H1 (cell line): ENCODE data around the gene BHLHE23. TPM values are rescaled to one million over a fixed set of nuclear protein-coding genes. Genes with fewer than 3 reads are reported as not detected.

ENCODE experiments used
- CTCF ChIA-PET: fragments of 300-600 bp; sonication (Branson Sonifier 250); formaldehyde crosslinking; loops from one replicate; lab custom pipeline; 2021; ENCODE audit not compliant: partially characterized antibody; lab: Charles Lee
- POLR2A ChIA-PET: fragments of 300-600 bp; sonication (Branson Sonifier 250); formaldehyde crosslinking; loops from one replicate; lab custom pipeline; 2021; ENCODE audit warnings: inconsistent platforms; ENCODE audit not compliant: partially characterized antibody; lab: Charles Lee
- DNase-seq, 2 experiments: peaks; one replicate each; pipeline versions ENCODE4 v3.0.0 to v3.0.0-alpha.2; 2010 to 2022; ENCODE audit warnings: low spot score in 2 of 2, low read depth in 1 of 2, mixed read lengths in 1 of 2
- FAIRE-seq: peaks from 2 replicates; lab custom pipeline; 2011; peaks lifted over from hg19 to GRCh38; lab: Jason Lieb, UNC
- H2AFZ ChIP-seq: 2 replicates; pipeline ENCODE4 v1.8.1; 2012; ENCODE audit warnings: low read length, inconsistent platforms
- H2AK5ac ChIP-seq: 2 replicates; pipeline ENCODE4 v1.6.1; 2013; ENCODE audit warnings: low read depth, low read length
- H2BK120ac ChIP-seq: replicated peaks from 2 replicates; pipeline ENCODE3; 2013; ENCODE audit warnings: low read depth, low read length, inconsistent platforms
- H2BK12ac ChIP-seq: 2 replicates; pipeline ENCODE4 v1.6.1; 2013; ENCODE audit warnings: low read depth, low read length
- H2BK15ac ChIP-seq: 2 replicates; pipeline ENCODE4 v1.6.1; 2013; ENCODE audit warnings: low read length
- H2BK20ac ChIP-seq: 2 replicates; pipeline ENCODE4 v1.6.1; 2013; ENCODE audit warnings: low read length
- H2BK5ac ChIP-seq: 2 replicates; pipeline ENCODE4 v1.6.1; 2013; ENCODE audit warnings: low read depth, low read length
- H3K14ac ChIP-seq: 2 replicates; pipeline ENCODE4 v1.6.1; 2013; ENCODE audit warnings: inconsistent platforms; ENCODE audit not compliant: insufficient read length
- H3K18ac ChIP-seq: 2 replicates; pipeline ENCODE4 v1.6.1; 2013; ENCODE audit warnings: low read length; ENCODE audit errors: extremely low read depth
- H3K23ac ChIP-seq: 2 replicates; pipeline ENCODE4 v1.6.1; 2013; ENCODE audit warnings: inconsistent platforms; ENCODE audit not compliant: insufficient read length
- H3K23me2 ChIP-seq: 2 replicates; pipeline ENCODE4 v1.6.1; 2013; ENCODE audit warnings: low read depth, low read length
- H3K27ac ChIP-seq: 2 replicates; pipeline ENCODE4 v1.6.1; 2011; ENCODE audit warnings: low read depth, low read length, inconsistent platforms
- H3K27me3 ChIP-seq, 4 experiments: replicated peaks in 1 of 4; 1 replicate in 1 of 4; 2 replicates in 3 of 4; pipeline versions ENCODE4 v1.6.1 to v1.8.1; 2011 to 2013; ENCODE audit warnings: low read length in 3 of 4, mild to moderate bottlenecking in 3 of 4, inconsistent platforms in 2 of 4, mixed read lengths in 2 of 4, moderate library complexity in 1 of 4; ENCODE audit not compliant: control insufficient read depth in 3 of 4, insufficient read depth in 3 of 4; ENCODE audit errors: extremely low read depth in 1 of 4
- H3K36me3 ChIP-seq, 4 experiments: 2 replicates each; pipeline versions ENCODE4 v1.6.1 to v1.8.1; 2011 to 2013; ENCODE audit warnings: mild to moderate bottlenecking in 4 of 4, low read length in 3 of 4, moderate library complexity in 2 of 4, control low read depth in 1 of 4, inconsistent platforms in 1 of 4; ENCODE audit not compliant: insufficient read depth in 4 of 4, control insufficient read depth in 2 of 4
- H3K4ac ChIP-seq: replicated peaks from 2 replicates; pipeline ENCODE3; 2013; ENCODE audit warnings: low read length, low read depth, mixed read lengths, inconsistent platforms; ENCODE audit not compliant: insufficient read length
- H3K4me1 ChIP-seq, 4 experiments: replicated peaks in 1 of 4; 1 replicate in 1 of 4; 2 replicates in 3 of 4; pipeline versions ENCODE4 v1.6.1 to v1.8.1; 2011 to 2013; ENCODE audit warnings: low read length in 3 of 4, inconsistent platforms in 2 of 4, mixed read lengths in 1 of 4; ENCODE audit not compliant: insufficient read depth in 4 of 4, control insufficient read depth in 3 of 4
- H3K4me2 ChIP-seq, 2 experiments: 2 replicates each; pipeline versions ENCODE4 v1.6.1 to v1.8.1; 2011 to 2013; ENCODE audit warnings: low read depth in 2 of 2, low read length in 2 of 2, control low read depth in 1 of 2, inconsistent platforms in 1 of 2, mild to moderate bottlenecking in 1 of 2; ENCODE audit not compliant: insufficient read depth in 1 of 2
- H3K4me3 ChIP-seq, 4 experiments: fragments of 200-600, 300-600 bp in 1 of 4; sonication (generic), shearing (Covaris generic), sonication (Bioruptor Twin) in 1 of 4; 2 replicates each; pipeline versions ENCODE4 v1.5.1 to v1.8.1; 2011 to 2016; ENCODE audit warnings: low read length in 4 of 4, low read depth in 3 of 4, control low read depth in 2 of 4, inconsistent platforms in 2 of 4, mild to moderate bottlenecking in 2 of 4, mixed read lengths in 1 of 4, moderate library complexity in 1 of 4; ENCODE audit not compliant: insufficient read depth in 2 of 4; ENCODE audit errors: extremely low read depth in 1 of 4
- H3K56ac ChIP-seq: replicated peaks from 2 replicates; pipeline ENCODE3; 2013; ENCODE audit warnings: low read depth, mild to moderate bottlenecking, mixed read lengths, low read length, inconsistent platforms; ENCODE audit not compliant: insufficient read length
- H3K79me1 ChIP-seq: 2 replicates; pipeline ENCODE4 v1.6.1; 2013; ENCODE audit warnings: low read depth, low read length, control low read depth
- H3K79me2 ChIP-seq, 2 experiments: 2 replicates each; pipeline versions ENCODE4 v1.6.1 to v1.8.1; 2012 to 2013; ENCODE audit warnings: low read length in 2 of 2, mild to moderate bottlenecking in 2 of 2, inconsistent platforms in 1 of 2; ENCODE audit not compliant: insufficient read depth in 2 of 2, control insufficient read depth in 1 of 2
- H3K9ac ChIP-seq, 4 experiments: replicated peaks in 1 of 4; 1 replicate in 1 of 4; 2 replicates in 3 of 4; pipeline versions ENCODE4 v1.6.1 to v1.8.1; 2011 to 2013; ENCODE audit warnings: low read depth in 3 of 4, low read length in 3 of 4, control low read depth in 2 of 4, mild to moderate bottlenecking in 2 of 4, moderate library complexity in 2 of 4, inconsistent platforms in 1 of 4; ENCODE audit errors: extremely low read depth in 1 of 4
- H3K9me3 ChIP-seq, 2 experiments: 2 replicates each; pipeline versions ENCODE4 v1.6.1 to v1.8.1; 2012 to 2013; ENCODE audit warnings: mild to moderate bottlenecking in 2 of 2, moderate library complexity in 2 of 2, control low read depth in 1 of 2, inconsistent platforms in 1 of 2, low read depth in 1 of 2, low read length in 1 of 2, mixed read lengths in 1 of 2; ENCODE audit not compliant: insufficient read depth in 2 of 2
- H4K20me1 ChIP-seq, 2 experiments: replicated peaks in 1 of 2; 2 replicates each; pipeline versions ENCODE3 to v1.8.1; 2011 to 2013; ENCODE audit warnings: inconsistent platforms in 2 of 2, low read length in 2 of 2, mild to moderate bottlenecking in 1 of 2; ENCODE audit not compliant: insufficient read depth in 2 of 2, control insufficient read depth in 1 of 2
- H4K5ac ChIP-seq: 2 replicates; pipeline ENCODE4 v1.6.1; 2013; ENCODE audit warnings: low read length, low read depth, mixed read lengths, inconsistent platforms; ENCODE audit not compliant: insufficient read length
- H4K8ac ChIP-seq: 2 replicates; pipeline ENCODE4 v1.8.0; 2013; ENCODE audit warnings: mild to moderate bottlenecking, moderate library complexity, low read length, inconsistent platforms; ENCODE audit not compliant: insufficient read depth; ENCODE audit errors: extremely low read depth
- H4K91ac ChIP-seq: replicated peaks from 2 replicates; pipeline ENCODE3; 2013; ENCODE audit warnings: low read length, mixed read lengths, inconsistent platforms; ENCODE audit not compliant: insufficient read length
- BACH1 ChIP-seq: IDR thresholded peaks from 2 replicates; pipeline ENCODE4 v1.6.1; 2012; ENCODE audit warnings: low read length, improper control_type of control experiment
- CHD2 ChIP-seq: IDR thresholded peaks from 2 replicates; pipeline ENCODE4 v1.6.1; 2012; ENCODE audit warnings: low read length, improper control_type of control experiment
- CREB1 ChIP-seq: IDR thresholded peaks from 2 replicates; pipeline ENCODE4 v1.6.1; 2012; ENCODE audit warnings: inconsistent platforms
- EGR1 ChIP-seq: IDR thresholded peaks from 2 replicates; pipeline ENCODE4 v1.6.1; 2011; ENCODE audit warnings: low read depth, low read length, borderline replicate concordance
- JUN ChIP-seq: IDR thresholded peaks from 2 replicates; pipeline ENCODE4 v1.6.1; 2011; ENCODE audit warnings: low read depth, mild to moderate bottlenecking, improper control_type of control experiment, low read length
- TBP ChIP-seq: IDR thresholded peaks from 2 replicates; pipeline ENCODE4 v1.6.1; 2011; ENCODE audit warnings: low read depth, low read length, improper control_type of control experiment
- TEAD4 ChIP-seq: IDR thresholded peaks from 2 replicates; pipeline ENCODE4 v1.6.1; 2012; ENCODE audit warnings: low read depth, low read length, inconsistent platforms, mixed read lengths
- WGBS, 2 experiments: shearing (Covaris generic) in 1 of 2; methylation state at CpG; one replicate each; pipeline versions ENCODE4 v1.1.6 to v1.1.7; 2013 to 2015; ENCODE audit warnings: low lambda C conversion rate in 2 of 2, mixed read lengths in 2 of 2, inconsistent platforms in 1 of 2, low coverage in 1 of 2, missing lambda C conversion rate in 1 of 2; ENCODE audit not compliant: insufficient replicate concordance in 2 of 2, insufficient coverage in 1 of 2, insufficient read length in 1 of 2; ENCODE audit errors: extremely low coverage in 1 of 2, missing lambda C conversion rate in 1 of 2; 5-methylcytosine and 5-hydroxymethylcytosine counted together
- polyA plus RNA-seq, 7 experiments: library from polyadenylated mRNA; depleted of rRNA in 3 of 7; stranded (reverse) in 5 of 7; unstranded in 2 of 7; fragments of >200 nt in 5 of 7; fragments of 200-250 nt in 2 of 7; gene quantifications; 1 replicate in 5 of 7; 2 replicates in 1 of 7; 4 replicates in 1 of 7; pipeline versions ENCODE4 v1.2.1 to v1.2.3, GENCODE V29; 2011 to 2013; ENCODE audit warnings: missing spikeins in 2 of 7, mixed read lengths in 2 of 7
- total RNA-seq: library from RNA; stranded (reverse); fragmentation: NEBNext Ultra II Directional; extraction: Animal tissue kit (Norgen Biotek cat#: 25700); gene quantifications from 2 replicates; pipeline ENCODE4 v1.2.1, GENCODE V29; 2021
- TF ChIP-seq, protein P1 (sequence below): IDR thresholded peaks from 2 replicates; pipeline ENCODE4 v1.6.1; 2011; ENCODE audit warnings: low read length, improper control_type of control experiment

BHLHE23 gene
- total and polyA plus RNA-seq, 2 of the 8 experiments (the other 6 are each of a cell fraction or from before 2014, with no cell fraction given) = 0.47 TPM; not detected in 1

DNA sequence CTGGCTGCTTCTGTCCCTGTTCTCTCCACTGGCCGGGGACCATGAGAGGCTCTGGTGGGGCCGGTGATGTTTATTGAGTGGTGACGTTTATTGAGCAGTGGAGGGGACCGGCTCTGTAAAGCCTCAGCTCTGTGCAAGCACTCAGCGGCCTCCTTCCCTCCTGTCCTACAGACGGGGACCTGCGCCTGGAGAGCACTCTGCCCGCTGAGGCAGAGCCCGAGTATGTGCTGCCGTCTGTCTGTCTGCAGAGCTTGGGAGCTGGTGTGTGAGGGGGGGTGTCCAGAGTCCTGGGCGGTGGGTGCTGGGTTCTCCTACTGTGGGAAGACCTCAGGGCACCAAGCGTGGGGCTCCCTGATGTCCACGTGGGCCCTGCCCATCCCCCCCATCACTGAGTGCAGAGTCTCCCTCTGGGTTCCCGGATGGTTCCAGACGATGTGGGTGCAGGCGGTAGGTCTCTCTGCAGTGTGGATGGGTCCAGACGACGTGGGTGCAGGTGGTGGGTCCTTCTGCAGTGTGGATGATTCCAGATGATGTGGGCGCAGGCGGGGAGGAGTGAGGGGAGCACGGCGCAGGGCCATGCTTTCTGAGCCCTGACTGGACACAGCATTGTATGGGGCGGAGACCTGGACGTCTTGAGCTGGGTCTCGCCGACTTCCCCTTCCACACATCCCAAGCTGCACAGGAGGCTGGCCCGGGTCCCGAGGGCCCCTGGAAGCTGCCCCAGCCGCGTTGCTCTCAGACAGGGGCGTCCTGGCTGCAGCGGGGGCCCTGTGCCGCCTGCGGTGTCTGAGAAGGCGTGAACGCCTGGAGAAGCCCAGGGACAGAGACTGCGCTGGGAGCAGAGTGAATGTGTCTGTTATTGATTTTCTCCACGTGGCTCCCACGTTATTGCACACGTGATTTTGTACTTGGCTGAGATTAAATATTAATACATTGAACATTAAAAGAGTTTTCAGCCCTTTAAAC lies 14.9 kb upstream of the BHLHE23 start:
- CTCF ChIA-PET = interaction anchor here (0.6 to 1.5 kb wide), 4 partner anchors 10 to 777 kb away, joined by 3 to 4 read pairs (median 3); no protein-coding TSS in a partner anchor
- POLR2A ChIA-PET = interaction anchor here (1.0 kb wide), 1 partner anchor 11 kb away, joined by 4 read pairs; no protein-coding TSS in a partner anchor
- peaks cover 0 to 2% (median under 1%) of the 10 kb centered on the region in 4 experiments; a peak in 3 of 7 replicates for H3K27me3 ChIP-seq

More for the DNA sequence above, 14.9 kb upstream of the BHLHE23 start:
- Histone ChIP-seq H3K18ac (no peak overlapping the region), H2BK20ac (no peak overlapping the region), H3K56ac (no peak overlapping the region), H2AK5ac (no peak overlapping the region), H2BK5ac (no peak overlapping the region), H2AFZ (no peak overlapping the region), H2BK12ac (no peak overlapping the region), H4K20me1 (no peaks in the 10 kb centered on the region), H3K9ac (no peak overlapping the region), H4K5ac (no peak overlapping the region), H3K4ac (no peak overlapping the region), H3K14ac (no peak overlapping the region), H4K91ac (no peak overlapping the region), H3K9me3 (no peaks in the 10 kb centered on the region; a peak in 1 of 4 replicates), H3K27ac (no peak overlapping the region), H4K8ac (no peak overlapping the region; the same call in 1 of the 2 replicates), H3K79me2 (no peaks in the 10 kb centered on the region), H3K4me3 (no peak overlapping the region), H3K4me2 (no peak overlapping the region), H3K4me1 (peaks cover 0 to under 1% (median 0%) of the 10 kb centered on the region in 4 experiments; a peak in 1 of 7 replicates), H2BK120ac (no peak overlapping the region), H2BK15ac (no peak overlapping the region), H3K23me2 (no peaks in the 10 kb centered on the region), H3K23ac (no peak overlapping the region), H3K36me3 (no peaks in the 10 kb centered on the region), H3K79me1 (no peaks in the 10 kb centered on the region)
- FAIRE-seq (no peak), DNase-seq (no peak)
- 90% methylated on average over 32 of the region's 40 CpGs; no CpG with 5 or more reads in 1 of the 2 experiments for WGBS, 2 experiments
- TF ChIP-seq, protein P1, sequence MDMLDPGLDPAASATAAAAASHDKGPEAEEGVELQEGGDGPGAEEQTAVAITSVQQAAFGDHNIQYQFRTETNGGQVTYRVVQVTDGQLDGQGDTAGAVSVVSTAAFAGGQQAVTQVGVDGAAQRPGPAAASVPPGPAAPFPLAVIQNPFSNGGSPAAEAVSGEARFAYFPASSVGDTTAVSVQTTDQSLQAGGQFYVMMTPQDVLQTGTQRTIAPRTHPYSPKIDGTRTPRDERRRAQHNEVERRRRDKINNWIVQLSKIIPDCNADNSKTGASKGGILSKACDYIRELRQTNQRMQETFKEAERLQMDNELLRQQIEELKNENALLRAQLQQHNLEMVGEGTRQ = no peak
- TF ChIP-seq CHD2 (no peak), BACH1 (no peak), EGR1 (no peak), TBP (no peak), TEAD4 (no peak), CREB1 (no peak), JUN (no peak)
